ENCODE results near the gene HDAC4.

- TF ChIP-seq, protein P1, sequence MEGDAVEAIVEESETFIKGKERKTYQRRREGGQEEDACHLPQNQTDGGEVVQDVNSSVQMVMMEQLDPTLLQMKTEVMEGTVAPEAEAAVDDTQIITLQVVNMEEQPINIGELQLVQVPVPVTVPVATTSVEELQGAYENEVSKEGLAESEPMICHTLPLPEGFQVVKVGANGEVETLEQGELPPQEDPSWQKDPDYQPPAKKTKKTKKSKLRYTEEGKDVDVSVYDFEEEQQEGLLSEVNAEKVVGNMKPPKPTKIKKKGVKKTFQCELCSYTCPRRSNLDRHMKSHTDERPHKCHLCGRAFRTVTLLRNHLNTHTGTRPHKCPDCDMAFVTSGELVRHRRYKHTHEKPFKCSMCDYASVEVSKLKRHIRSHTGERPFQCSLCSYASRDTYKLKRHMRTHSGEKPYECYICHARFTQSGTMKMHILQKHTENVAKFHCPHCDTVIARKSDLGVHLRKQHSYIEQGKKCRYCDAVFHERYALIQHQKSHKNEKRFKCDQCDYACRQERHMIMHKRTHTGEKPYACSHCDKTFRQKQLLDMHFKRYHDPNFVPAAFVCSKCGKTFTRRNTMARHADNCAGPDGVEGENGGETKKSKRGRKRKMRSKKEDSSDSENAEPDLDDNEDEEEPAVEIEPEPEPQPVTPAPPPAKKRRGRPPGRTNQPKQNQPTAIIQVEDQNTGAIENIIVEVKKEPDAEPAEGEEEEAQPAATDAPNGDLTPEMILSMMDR (IDR thresholded peaks at IDR 0.05; ENCODE audit: insufficient read depth, low read length), result no peak
- TF ChIP-seq, protein P2, sequence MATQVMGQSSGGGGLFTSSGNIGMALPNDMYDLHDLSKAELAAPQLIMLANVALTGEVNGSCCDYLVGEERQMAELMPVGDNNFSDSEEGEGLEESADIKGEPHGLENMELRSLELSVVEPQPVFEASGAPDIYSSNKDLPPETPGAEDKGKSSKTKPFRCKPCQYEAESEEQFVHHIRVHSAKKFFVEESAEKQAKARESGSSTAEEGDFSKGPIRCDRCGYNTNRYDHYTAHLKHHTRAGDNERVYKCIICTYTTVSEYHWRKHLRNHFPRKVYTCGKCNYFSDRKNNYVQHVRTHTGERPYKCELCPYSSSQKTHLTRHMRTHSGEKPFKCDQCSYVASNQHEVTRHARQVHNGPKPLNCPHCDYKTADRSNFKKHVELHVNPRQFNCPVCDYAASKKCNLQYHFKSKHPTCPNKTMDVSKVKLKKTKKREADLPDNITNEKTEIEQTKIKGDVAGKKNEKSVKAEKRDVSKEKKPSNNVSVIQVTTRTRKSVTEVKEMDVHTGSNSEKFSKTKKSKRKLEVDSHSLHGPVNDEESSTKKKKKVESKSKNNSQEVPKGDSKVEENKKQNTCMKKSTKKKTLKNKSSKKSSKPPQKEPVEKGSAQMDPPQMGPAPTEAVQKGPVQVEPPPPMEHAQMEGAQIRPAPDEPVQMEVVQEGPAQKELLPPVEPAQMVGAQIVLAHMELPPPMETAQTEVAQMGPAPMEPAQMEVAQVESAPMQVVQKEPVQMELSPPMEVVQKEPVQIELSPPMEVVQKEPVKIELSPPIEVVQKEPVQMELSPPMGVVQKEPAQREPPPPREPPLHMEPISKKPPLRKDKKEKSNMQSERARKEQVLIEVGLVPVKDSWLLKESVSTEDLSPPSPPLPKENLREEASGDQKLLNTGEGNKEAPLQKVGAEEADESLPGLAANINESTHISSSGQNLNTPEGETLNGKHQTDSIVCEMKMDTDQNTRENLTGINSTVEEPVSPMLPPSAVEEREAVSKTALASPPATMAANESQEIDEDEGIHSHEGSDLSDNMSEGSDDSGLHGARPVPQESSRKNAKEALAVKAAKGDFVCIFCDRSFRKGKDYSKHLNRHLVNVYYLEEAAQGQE (IDR thresholded peaks at IDR 0.05; ENCODE audit: insufficient replicate concordance, low read depth), result no peak
Measured at GRCh38 chr2:239065537-239065936, 335.3 kb downstream of the HDAC4 start.

Data from HL-60 (cell line).